Neutrophil (primary cell): ENCODE results near the gene SRA1.
A peak's percentile ranks its signal among the peaks of the same experiment; 100 is the strongest.
"Not testable (repeated sequence)": the region's sequence is repeated elsewhere in the genome, so short reads cannot be mapped to it uniquely, and the experiment has no call there.

ENCODE experiments used
- H3K27ac ChIP-seq: fragments of 200-600 bp; sonication (generic); 2 replicates; pipeline ENCODE4 v1.5.1; 2016; ENCODE audit warnings: mild to moderate bottlenecking, moderate library complexity
- H3K27me3 ChIP-seq: fragments of 200-600 bp; sonication (generic); 2 replicates; pipeline ENCODE4 v1.6.0; 2016; ENCODE audit warnings: mild to moderate bottlenecking
- H3K36me3 ChIP-seq: fragments of 200-600 bp; sonication (generic); 2 replicates; pipeline ENCODE4 v1.5.1; 2017
- H3K4me1 ChIP-seq, 2 experiments: fragments of 200-600 bp in 1 of 2; sonication (generic) in 1 of 2; 1 replicate in 1 of 2; 2 replicates in 1 of 2; pipeline versions ENCODE4 v1.5.1 to v1.6.1; 2013 to 2016; ENCODE audit warnings: low read depth in 1 of 2, low read length in 1 of 2, mild to moderate bottlenecking in 1 of 2, moderate library complexity in 1 of 2; ENCODE audit not compliant: control insufficient read depth in 1 of 2, insufficient read depth in 1 of 2
- H3K4me3 ChIP-seq, 2 experiments: fragments of 200-600 bp in 1 of 2; sonication (generic) in 1 of 2; 1 replicate in 1 of 2; 2 replicates in 1 of 2; pipeline ENCODE4 v1.5.1; 2013 to 2016; ENCODE audit warnings: low read depth in 1 of 2, low read length in 1 of 2, mild to moderate bottlenecking in 1 of 2, moderate library complexity in 1 of 2
- H3K9me3 ChIP-seq: fragments of 200-600 bp; sonication (generic); 2 replicates; pipeline ENCODE4 v1.5.1; 2016
- CTCF ChIP-seq: fragments of 200-600 bp; sonication (generic); IDR thresholded peaks from 2 replicates; pipeline ENCODE4 v1.5.1; 2016; ENCODE audit warnings: antibody characterized with exemption

The SRA1 gene

GRCh38 chr5:140557136-140557805, at the start of gene SRA1:
Gene SRA1 (minus strand): TSS chr5:140557473. CDS start chr5:140557452, 21 bp downstream.
- peak within 1 kb of the TSS; percentile 97 for H3K27ac ChIP-seq
- H3K9me3 ChIP-seq: no peaks in the 10 kb centered on the region
- H3K4me1 ChIP-seq: peaks cover 54 to 55% of the 10 kb centered on the region in 2 experiments
- no peaks in the 10 kb centered on the region for H3K36me3 ChIP-seq
- TF ChIP-seq CTCF: peak; percentile 28
- peak within 1 kb of the TSS; percentile 79 to 85 for H3K4me3 ChIP-seq
- no peaks in the 10 kb centered on the region for H3K27me3 ChIP-seq

- no peak for TF ChIP-seq CTCF
- peak overlapping the region; percentile 82 for H3K27ac ChIP-seq
- H3K4me1 ChIP-seq: peaks cover 97 to 98% of the 10 kb centered on the region in 2 experiments
Observed at GRCh38 chr5:140607031-140607430, 49.8 kb upstream of the SRA1 start.

GRCh38 chr5:140605879-140606278, 48.6 kb upstream of the SRA1 start:
- peak overlapping the region; percentile 82 for H3K27ac ChIP-seq

More at GRCh38 chr5:140607031-140607430, 49.8 kb upstream of the SRA1 start:
- no peaks in the 10 kb centered on the region for H3K36me3 ChIP-seq
- peak overlapping the region in 1 of 2 experiments; percentile 12 for H3K4me3 ChIP-seq
- H3K9me3 ChIP-seq: no peaks in the 10 kb centered on the region
- H3K27me3 ChIP-seq: no peaks in the 10 kb centered on the region

GRCh38 chr5:140603734-140604133, 46.5 kb upstream of the SRA1 start:
- TF ChIP-seq CTCF: no peak
- no peaks in the 10 kb centered on the region for H3K27me3 ChIP-seq
- no peaks in the 10 kb centered on the region for H3K9me3 ChIP-seq
- H3K4me3 ChIP-seq: peak overlapping the region in 1 of 2 experiments; percentile 17
- H3K36me3 ChIP-seq: no peaks in the 10 kb centered on the region
- peak overlapping the region; percentile 97 for H3K27ac ChIP-seq
- peaks cover 77 to 79% of the 10 kb centered on the region in 2 experiments for H3K4me1 ChIP-seq

More at GRCh38 chr5:140605879-140606278, 48.6 kb upstream of the SRA1 start:
- H3K9me3 ChIP-seq: no peaks in the 10 kb centered on the region
- H3K36me3 ChIP-seq: no peaks in the 10 kb centered on the region
- H3K4me3 ChIP-seq: no peak overlapping the region
- H3K27me3 ChIP-seq: no peaks in the 10 kb centered on the region
- TF ChIP-seq CTCF: no peak
- peaks cover 98% of the 10 kb centered on the region in 2 experiments for H3K4me1 ChIP-seq

GRCh38 chr5:140603446-140603698, 46.1 kb upstream of the SRA1 start:
- not testable (repeated sequence) for H3K36me3 ChIP-seq, H3K9me3 ChIP-seq, H3K27me3 ChIP-seq
- H3K4me1 ChIP-seq: peaks cover 73 to 75% of the 10 kb centered on the region in 2 experiments
- peak overlapping the region; percentile 97 for H3K27ac ChIP-seq
- peak overlapping the region in 1 of 2 experiments; percentile 17 for H3K4me3 ChIP-seq

GRCh38 chr5:140602147-140602546, 44.9 kb upstream of the SRA1 start:
- Histone ChIP-seq H3K9me3 (no peaks in the 10 kb centered on the region), H3K27me3 (no peaks in the 10 kb centered on the region), H3K36me3 (no peaks in the 10 kb centered on the region), H3K27ac (peak overlapping the region; percentile 97), H3K4me3 (peak overlapping the region in 1 of 2 experiments; percentile 17), H3K4me1 (peaks cover 63 to 69% of the 10 kb centered on the region in 2 experiments)
- no peak for TF ChIP-seq CTCF
